H1 (cell line): ENCODE measurements around the gene TIAM2. TPM values are rescaled to one million over a fixed set of nuclear protein-coding genes. Genes with fewer than 3 reads are reported as not detected.

Source experiments
- CTCF ChIA-PET: fragments of 300-600 bp; sonication (Branson Sonifier 250); formaldehyde crosslinking; loops from one replicate; lab custom pipeline; 2021; ENCODE audit not compliant: partially characterized antibody; lab: Charles Lee
- POLR2A ChIA-PET: fragments of 300-600 bp; sonication (Branson Sonifier 250); formaldehyde crosslinking; loops from one replicate; lab custom pipeline; 2021; ENCODE audit warnings: inconsistent platforms; ENCODE audit not compliant: partially characterized antibody; lab: Charles Lee
- DNase-seq, 2 experiments: peaks; one replicate each; pipeline versions ENCODE4 v3.0.0 to v3.0.0-alpha.2; 2010 to 2022; ENCODE audit warnings: low spot score in 2 of 2, low read depth in 1 of 2, mixed read lengths in 1 of 2
- FAIRE-seq: peaks from 2 replicates; lab custom pipeline; 2011; peaks lifted over from hg19 to GRCh38; lab: Jason Lieb, UNC
- H2AFZ ChIP-seq: 2 replicates; pipeline ENCODE4 v1.8.1; 2012; ENCODE audit warnings: low read length, inconsistent platforms
- H2AK5ac ChIP-seq: 2 replicates; pipeline ENCODE4 v1.6.1; 2013; ENCODE audit warnings: low read depth, low read length
- H2BK120ac ChIP-seq: replicated peaks from 2 replicates; pipeline ENCODE3; 2013; ENCODE audit warnings: low read depth, low read length, inconsistent platforms
- H2BK12ac ChIP-seq: 2 replicates; pipeline ENCODE4 v1.6.1; 2013; ENCODE audit warnings: low read depth, low read length
- H2BK15ac ChIP-seq: 2 replicates; pipeline ENCODE4 v1.6.1; 2013; ENCODE audit warnings: low read length
- H2BK20ac ChIP-seq: 2 replicates; pipeline ENCODE4 v1.6.1; 2013; ENCODE audit warnings: low read length
- H2BK5ac ChIP-seq: 2 replicates; pipeline ENCODE4 v1.6.1; 2013; ENCODE audit warnings: low read depth, low read length
- H3K14ac ChIP-seq: 2 replicates; pipeline ENCODE4 v1.6.1; 2013; ENCODE audit warnings: inconsistent platforms; ENCODE audit not compliant: insufficient read length
- H3K18ac ChIP-seq: 2 replicates; pipeline ENCODE4 v1.6.1; 2013; ENCODE audit warnings: low read length; ENCODE audit errors: extremely low read depth
- H3K23ac ChIP-seq: 2 replicates; pipeline ENCODE4 v1.6.1; 2013; ENCODE audit warnings: inconsistent platforms; ENCODE audit not compliant: insufficient read length
- H3K23me2 ChIP-seq: 2 replicates; pipeline ENCODE4 v1.6.1; 2013; ENCODE audit warnings: low read depth, low read length
- H3K27ac ChIP-seq: 2 replicates; pipeline ENCODE4 v1.6.1; 2011; ENCODE audit warnings: low read depth, low read length, inconsistent platforms
- H3K27me3 ChIP-seq, 4 experiments: replicated peaks in 1 of 4; 1 replicate in 1 of 4; 2 replicates in 3 of 4; pipeline versions ENCODE4 v1.6.1 to v1.8.1; 2011 to 2013; ENCODE audit warnings: low read length in 3 of 4, mild to moderate bottlenecking in 3 of 4, inconsistent platforms in 2 of 4, mixed read lengths in 2 of 4, moderate library complexity in 1 of 4; ENCODE audit not compliant: control insufficient read depth in 3 of 4, insufficient read depth in 3 of 4; ENCODE audit errors: extremely low read depth in 1 of 4
- H3K36me3 ChIP-seq, 4 experiments: 2 replicates each; pipeline versions ENCODE4 v1.6.1 to v1.8.1; 2011 to 2013; ENCODE audit warnings: mild to moderate bottlenecking in 4 of 4, low read length in 3 of 4, moderate library complexity in 2 of 4, control low read depth in 1 of 4, inconsistent platforms in 1 of 4; ENCODE audit not compliant: insufficient read depth in 4 of 4, control insufficient read depth in 2 of 4
- H3K4ac ChIP-seq: replicated peaks from 2 replicates; pipeline ENCODE3; 2013; ENCODE audit warnings: low read length, low read depth, mixed read lengths, inconsistent platforms; ENCODE audit not compliant: insufficient read length
- H3K4me1 ChIP-seq, 4 experiments: replicated peaks in 1 of 4; 1 replicate in 1 of 4; 2 replicates in 3 of 4; pipeline versions ENCODE4 v1.6.1 to v1.8.1; 2011 to 2013; ENCODE audit warnings: low read length in 3 of 4, inconsistent platforms in 2 of 4, mixed read lengths in 1 of 4; ENCODE audit not compliant: insufficient read depth in 4 of 4, control insufficient read depth in 3 of 4
- H3K4me2 ChIP-seq, 2 experiments: 2 replicates each; pipeline versions ENCODE4 v1.6.1 to v1.8.1; 2011 to 2013; ENCODE audit warnings: low read depth in 2 of 2, low read length in 2 of 2, control low read depth in 1 of 2, inconsistent platforms in 1 of 2, mild to moderate bottlenecking in 1 of 2; ENCODE audit not compliant: insufficient read depth in 1 of 2
- H3K4me3 ChIP-seq, 4 experiments: fragments of 200-600, 300-600 bp in 1 of 4; sonication (generic), shearing (Covaris generic), sonication (Bioruptor Twin) in 1 of 4; 2 replicates each; pipeline versions ENCODE4 v1.5.1 to v1.8.1; 2011 to 2016; ENCODE audit warnings: low read length in 4 of 4, low read depth in 3 of 4, control low read depth in 2 of 4, inconsistent platforms in 2 of 4, mild to moderate bottlenecking in 2 of 4, mixed read lengths in 1 of 4, moderate library complexity in 1 of 4; ENCODE audit not compliant: insufficient read depth in 2 of 4; ENCODE audit errors: extremely low read depth in 1 of 4
- H3K56ac ChIP-seq: replicated peaks from 2 replicates; pipeline ENCODE3; 2013; ENCODE audit warnings: low read depth, mild to moderate bottlenecking, mixed read lengths, low read length, inconsistent platforms; ENCODE audit not compliant: insufficient read length
- H3K79me1 ChIP-seq: 2 replicates; pipeline ENCODE4 v1.6.1; 2013; ENCODE audit warnings: low read depth, low read length, control low read depth
- H3K79me2 ChIP-seq, 2 experiments: 2 replicates each; pipeline versions ENCODE4 v1.6.1 to v1.8.1; 2012 to 2013; ENCODE audit warnings: low read length in 2 of 2, mild to moderate bottlenecking in 2 of 2, inconsistent platforms in 1 of 2; ENCODE audit not compliant: insufficient read depth in 2 of 2, control insufficient read depth in 1 of 2
- H3K9ac ChIP-seq, 4 experiments: replicated peaks in 1 of 4; 1 replicate in 1 of 4; 2 replicates in 3 of 4; pipeline versions ENCODE4 v1.6.1 to v1.8.1; 2011 to 2013; ENCODE audit warnings: low read depth in 3 of 4, low read length in 3 of 4, control low read depth in 2 of 4, mild to moderate bottlenecking in 2 of 4, moderate library complexity in 2 of 4, inconsistent platforms in 1 of 4; ENCODE audit errors: extremely low read depth in 1 of 4
- H3K9me3 ChIP-seq, 2 experiments: 2 replicates each; pipeline versions ENCODE4 v1.6.1 to v1.8.1; 2012 to 2013; ENCODE audit warnings: mild to moderate bottlenecking in 2 of 2, moderate library complexity in 2 of 2, control low read depth in 1 of 2, inconsistent platforms in 1 of 2, low read depth in 1 of 2, low read length in 1 of 2, mixed read lengths in 1 of 2; ENCODE audit not compliant: insufficient read depth in 2 of 2
- H4K20me1 ChIP-seq, 2 experiments: replicated peaks in 1 of 2; 2 replicates each; pipeline versions ENCODE3 to v1.8.1; 2011 to 2013; ENCODE audit warnings: inconsistent platforms in 2 of 2, low read length in 2 of 2, mild to moderate bottlenecking in 1 of 2; ENCODE audit not compliant: insufficient read depth in 2 of 2, control insufficient read depth in 1 of 2
- H4K5ac ChIP-seq: 2 replicates; pipeline ENCODE4 v1.6.1; 2013; ENCODE audit warnings: low read length, low read depth, mixed read lengths, inconsistent platforms; ENCODE audit not compliant: insufficient read length
- H4K8ac ChIP-seq: 2 replicates; pipeline ENCODE4 v1.8.0; 2013; ENCODE audit warnings: mild to moderate bottlenecking, moderate library complexity, low read length, inconsistent platforms; ENCODE audit not compliant: insufficient read depth; ENCODE audit errors: extremely low read depth
- H4K91ac ChIP-seq: replicated peaks from 2 replicates; pipeline ENCODE3; 2013; ENCODE audit warnings: low read length, mixed read lengths, inconsistent platforms; ENCODE audit not compliant: insufficient read length
- CEBPB ChIP-seq: IDR thresholded peaks from 2 replicates; pipeline ENCODE4 v1.6.1; 2012; ENCODE audit warnings: low read depth, low read length
- TEAD4 ChIP-seq: IDR thresholded peaks from 2 replicates; pipeline ENCODE4 v1.6.1; 2012; ENCODE audit warnings: low read depth, low read length, inconsistent platforms, mixed read lengths
- WGBS, 2 experiments: shearing (Covaris generic) in 1 of 2; methylation state at CpG; one replicate each; pipeline versions ENCODE4 v1.1.6 to v1.1.7; 2013 to 2015; ENCODE audit warnings: low lambda C conversion rate in 2 of 2, mixed read lengths in 2 of 2, inconsistent platforms in 1 of 2, low coverage in 1 of 2, missing lambda C conversion rate in 1 of 2; ENCODE audit not compliant: insufficient replicate concordance in 2 of 2, insufficient coverage in 1 of 2, insufficient read length in 1 of 2; ENCODE audit errors: extremely low coverage in 1 of 2, missing lambda C conversion rate in 1 of 2; 5-methylcytosine and 5-hydroxymethylcytosine counted together
- polyA plus RNA-seq, 7 experiments: library from polyadenylated mRNA; depleted of rRNA in 3 of 7; stranded (reverse) in 5 of 7; unstranded in 2 of 7; fragments of >200 nt in 5 of 7; fragments of 200-250 nt in 2 of 7; gene quantifications; 1 replicate in 5 of 7; 2 replicates in 1 of 7; 4 replicates in 1 of 7; pipeline versions ENCODE4 v1.2.1 to v1.2.3, GENCODE V29; 2011 to 2013; ENCODE audit warnings: missing spikeins in 2 of 7, mixed read lengths in 2 of 7
- total RNA-seq: library from RNA; stranded (reverse); fragmentation: NEBNext Ultra II Directional; extraction: Animal tissue kit (Norgen Biotek cat#: 25700); gene quantifications from 2 replicates; pipeline ENCODE4 v1.2.1, GENCODE V29; 2021

The TIAM2 gene
- total and polyA plus RNA-seq, 2 of the 8 experiments (the other 6 are each of a cell fraction or from before 2014, with no cell fraction given) = 7.4 to 23.9 TPM

GRCh38 chr6:155247618-155248007, 252.5 kb downstream of the TIAM2 start:
- Histone ChIP-seq H3K23ac (no peak overlapping the region), H3K9ac (no peak overlapping the region), H3K4ac (no peak overlapping the region), H2BK12ac (no peak overlapping the region), H3K4me1 (0 out of 7 replicates have a peak, but pooled peaks cover 0 to 3% (median 0%) of the 10 kb centered on the region in 4 experiments), H2BK5ac (no peak overlapping the region), H3K79me1 (no peaks in the 10 kb centered on the region), H2BK15ac (no peak overlapping the region), H2AFZ (no peak overlapping the region), H4K20me1 (no peaks in the 10 kb centered on the region), H3K9me3 (no peaks in the 10 kb centered on the region), H3K36me3 (peaks cover 4 to 54% (median 18%) of the 10 kb centered on the region in 4 experiments; a peak in 6 of 8 replicates), H3K56ac (no peak overlapping the region), H2BK20ac (no peak overlapping the region), H4K91ac (no peak overlapping the region), H2BK120ac (no peak overlapping the region), H3K27ac (no peak overlapping the region), H3K79me2 (no peaks in the 10 kb centered on the region), H2AK5ac (no peak overlapping the region), H3K14ac (no peak overlapping the region), H3K18ac (no peak overlapping the region), H3K27me3 (no peaks in the 10 kb centered on the region), H3K4me2 (no peak overlapping the region), H3K23me2 (no peaks in the 10 kb centered on the region), H4K8ac (no peak overlapping the region), H3K4me3 (no peak overlapping the region), H4K5ac (no peak overlapping the region)
- FAIRE-seq (no peak), DNase-seq (no peak)
- ChIA-PET CTCF (interaction anchor here (0.6 to 8.9 kb wide), 40 partner anchors 8 to 572 kb away, joined by 3 to 98 read pairs (median 6); no protein-coding TSS in a partner anchor), POLR2A (interaction anchor here (1.1 to 2.4 kb wide), 4 partner anchors 13 to 134 kb away, joined by 3 to 8 read pairs (median 4); no protein-coding TSS in a partner anchor)
- TF ChIP-seq TEAD4 (0 out of 2 replicates have a peak, but pooled peaks have one; percentile 53), CEBPB (no peak)
- WGBS, 2 experiments = 95% methylated on average over 5 of the region's 5 CpGs; no CpG with 5 or more reads in 1 of the 2 experiments
